GM23248 (cell line): ENCODE data around the gene GDPD5.

Experiments used
- EZH2 ChIP-seq: fragments of 200-600 bp; sonication (generic); IDR thresholded peaks from 2 replicates; pipeline ENCODE4 v1.6.1; 2018; ENCODE audit warnings: antibody characterized with exemption, mild to moderate bottlenecking; ENCODE audit not compliant: insufficient read depth, poor library complexity, severe bottlenecking
- EZH2phosphoT487 ChIP-seq: fragments of 200-600 bp; sonication (generic); IDR thresholded peaks from 2 replicates; pipeline ENCODE4 v1.6.1; 2018; ENCODE audit warnings: antibody characterized with exemption, moderate library complexity, mild to moderate bottlenecking, low read depth; ENCODE audit not compliant: insufficient read depth

GRCh38 chr11:75430714-75431532 lies 94.8 kb downstream of the GDPD5 start:
- TF ChIP-seq EZH2 (no peak), EZH2phosphoT487 (no peak)
